Stimulated activated CD4-positive, alpha-beta T cell treated with anti-CD3 and anti-CD28 coated beads, Interleukin-15, amount 100 ng/mL, for 48 hours (primary cell): ENCODE data around the gene ARID3C.
"Not testable (repeated sequence)": the region's sequence is repeated elsewhere in the genome, so short reads cannot be mapped to it uniquely, and the experiment has no call there.

Experiments used
- DNase-seq, 2 donors: peaks; one replicate each; pipeline ENCODE4 v3.0.0-alpha.2; 2020; ENCODE audit warnings: low read depth in 2 of 2

ARID3C gene

GRCh38 chr9:34651876-34652601 lies 23.2 kb upstream of the ARID3C start, which contains the start of gene IL11RA:
Gene IL11RA, plus strand, starts transcription at chr9:34652185. Its CDS starts 3,033 bp downstream, at chr9:34655218.
- peak; percentile 55 to 64 for DNase-seq

- DNase-seq = no peak
Measured at GRCh38 chr9:34651321-34651720, 22.5 kb upstream of the ARID3C start.

GRCh38 chr9:34650816-34651215 lies 21.9 kb upstream of the ARID3C start:
- DNase-seq = no peak

GRCh38 chr9:34648673-34649072 lies 19.8 kb upstream of the ARID3C start:
- no peak for DNase-seq

GRCh38 chr9:34647651-34648050 lies 18.8 kb upstream of the ARID3C start:
- no peak for DNase-seq

GRCh38 chr9:34647084-34647403 lies 18.2 kb upstream of the ARID3C start:
- DNase-seq = no peak

- peak; percentile 93 to 97 for DNase-seq
Measured at GRCh38 chr9:34646211-34647083, 17.6 kb upstream of the ARID3C start, which contains the start of gene GALT. Gene GALT, plus strand, starts transcription at chr9:34646675. Its CDS starts 30 bp downstream, at chr9:34646705.

- DNase-seq = no peak
Measured at GRCh38 chr9:34644766-34645314, 16.0 kb upstream of the ARID3C start.

GRCh38 chr9:34642679-34643078 lies 13.8 kb upstream of the ARID3C start:
- DNase-seq = no peak

GRCh38 chr9:34639322-34639721 lies 10.5 kb upstream of the ARID3C start:
- not testable (repeated sequence) for DNase-seq

GRCh38 chr9:34638138-34638445 lies 9.2 kb upstream of the ARID3C start:
- DNase-seq = no peak

- DNase-seq = peak; percentile 85 to 91
Measured at GRCh38 chr9:34637356-34638137, 8.7 kb upstream of the ARID3C start, which contains the start of gene SIGMAR1. Gene SIGMAR1, minus strand, starts transcription at chr9:34637787. Its CDS starts 90 bp downstream, at chr9:34637697.

- DNase-seq = no peak
Measured at GRCh38 chr9:34636791-34637355, 8.0 kb upstream of the ARID3C start.

- no peak for DNase-seq
Measured at GRCh38 chr9:34635556-34635955, 6.7 kb upstream of the ARID3C start.

- no peak for DNase-seq
Measured at GRCh38 chr9:34634551-34635248, 5.8 kb upstream of the ARID3C start.

GRCh38 chr9:34633851-34634550 lies 5.1 kb upstream of the ARID3C start:
- DNase-seq = peak; percentile 39 to 65

GRCh38 chr9:34633166-34633565 lies 4.3 kb upstream of the ARID3C start:
- no peak for DNase-seq

- no peak for DNase-seq
Measured at GRCh38 chr9:34630402-34631154, 1.7 kb upstream of the ARID3C start.

GRCh38 chr9:34629491-34629808 lies 584 bp upstream of the ARID3C start:
- DNase-seq = no peak
